ENCODE measurements around the gene ENSA.
"Not testable (repeated sequence)": the region's sequence is repeated elsewhere in the genome, so short reads cannot be mapped to it uniquely, and the experiment has no call there.

- not testable (repeated sequence) for TF ChIP-seq CTCF, POLR2A (IDR thresholded peaks at IDR 0.05)
Observed at GRCh38 chr1:150638430-150638829, 9.0 kb upstream of the ENSA start.
